ENCODE results near the gene NSUN6.

DNA sequence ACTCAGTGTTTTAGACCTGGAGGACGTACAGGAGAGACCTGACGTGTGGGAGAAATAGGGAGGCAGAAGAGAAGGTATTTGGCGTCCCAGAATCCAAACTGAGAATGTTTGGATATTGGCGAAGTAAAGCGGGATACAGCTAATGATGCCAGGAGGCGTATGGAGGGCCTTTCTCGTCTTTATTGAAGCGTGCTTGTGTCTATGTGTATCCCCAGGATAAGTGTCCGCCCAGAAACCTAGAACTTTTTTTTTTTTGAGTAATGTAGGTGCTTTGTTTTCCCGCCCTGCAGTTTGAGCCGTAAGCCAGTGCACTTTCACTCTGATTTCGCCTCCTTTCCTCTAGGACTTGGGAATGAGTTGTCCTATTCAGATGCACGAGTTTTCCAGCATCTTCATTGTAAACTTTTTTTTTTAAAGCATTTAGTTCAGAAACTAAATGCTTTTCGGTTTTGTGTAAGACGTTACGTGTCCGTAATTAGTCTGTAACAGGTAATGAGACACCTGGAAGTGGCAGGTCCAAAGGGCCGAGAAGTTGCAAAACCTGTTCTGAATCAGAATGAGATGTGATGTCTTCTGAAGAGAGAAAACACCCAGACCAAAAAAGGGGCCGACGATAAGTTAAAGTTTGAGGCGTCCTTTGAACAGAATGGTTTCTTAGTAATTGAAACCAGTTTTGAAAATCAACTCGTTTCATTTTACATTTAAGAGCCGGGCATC is 8.6 kb upstream of the NSUN6 start:
- TF ChIP-seq, protein P1, sequence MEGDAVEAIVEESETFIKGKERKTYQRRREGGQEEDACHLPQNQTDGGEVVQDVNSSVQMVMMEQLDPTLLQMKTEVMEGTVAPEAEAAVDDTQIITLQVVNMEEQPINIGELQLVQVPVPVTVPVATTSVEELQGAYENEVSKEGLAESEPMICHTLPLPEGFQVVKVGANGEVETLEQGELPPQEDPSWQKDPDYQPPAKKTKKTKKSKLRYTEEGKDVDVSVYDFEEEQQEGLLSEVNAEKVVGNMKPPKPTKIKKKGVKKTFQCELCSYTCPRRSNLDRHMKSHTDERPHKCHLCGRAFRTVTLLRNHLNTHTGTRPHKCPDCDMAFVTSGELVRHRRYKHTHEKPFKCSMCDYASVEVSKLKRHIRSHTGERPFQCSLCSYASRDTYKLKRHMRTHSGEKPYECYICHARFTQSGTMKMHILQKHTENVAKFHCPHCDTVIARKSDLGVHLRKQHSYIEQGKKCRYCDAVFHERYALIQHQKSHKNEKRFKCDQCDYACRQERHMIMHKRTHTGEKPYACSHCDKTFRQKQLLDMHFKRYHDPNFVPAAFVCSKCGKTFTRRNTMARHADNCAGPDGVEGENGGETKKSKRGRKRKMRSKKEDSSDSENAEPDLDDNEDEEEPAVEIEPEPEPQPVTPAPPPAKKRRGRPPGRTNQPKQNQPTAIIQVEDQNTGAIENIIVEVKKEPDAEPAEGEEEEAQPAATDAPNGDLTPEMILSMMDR (conservative IDR thresholded peaks at IDR 0.05 in 1 of 2, IDR thresholded peaks at IDR 0.05 in 1 of 2; ENCODE audit: low read depth in 1 of 2, low read length in 2 of 2), result no peak
- no peak for TF ChIP-seq EZH2 (IDR thresholded peaks at IDR 0.05; ENCODE audit: low read length, missing control alignments)

All from fibroblast of lung (primary cell).